HEK293 (cell line): ENCODE results near the gene MYO7B.

Experiments
- CTCF ChIA-PET: fragments of 350-600 bp; formaldehyde crosslinking; extraction: SDS; loops from one replicate; lab custom pipeline; 2021; ENCODE audit warnings: antibody characterized with exemption; lab: Yijun Ruan, JAX
- POLR2A ChIA-PET: fragments of 300-600 bp; formaldehyde crosslinking; extraction: SDS; loops from one replicate; lab custom pipeline; 2020; ENCODE audit warnings: antibody characterized with exemption, inconsistent platforms; lab: Yijun Ruan, JAX
- H3K27ac ChIP-seq: fragments of 200-500 bp; sonication (Bioruptor generic); 2 replicates; pipeline ENCODE4 v1.5.1; 2014; ENCODE audit warnings: low read depth, low read length, control low read depth, inconsistent platforms; ENCODE audit errors: extremely low read depth
- H3K36me3 ChIP-seq, 2 experiments: fragments of 200-500 bp in 1 of 2; sonication (Bioruptor generic) in 1 of 2; 1 replicate in 1 of 2; 2 replicates in 1 of 2; pipeline ENCODE4 v1.5.1; 2014 to 2017; ENCODE audit warnings: inconsistent platforms in 2 of 2, low read length in 2 of 2; ENCODE audit not compliant: control insufficient read depth in 2 of 2, insufficient read depth in 1 of 2
- H3K4me1 ChIP-seq: fragments of 200-500 bp; sonication (Bioruptor generic); 2 replicates; pipeline ENCODE4 v1.5.1; 2014; ENCODE audit warnings: mild to moderate bottlenecking, low read length, inconsistent platforms; ENCODE audit not compliant: control insufficient read depth, insufficient read depth
- H3K4me3 ChIP-seq: 2 replicates; pipeline ENCODE4 v1.5.1; 2011; ENCODE audit warnings: low read depth, mild to moderate bottlenecking, control low read depth, low read length, moderate library complexity
- H3K9me3 ChIP-seq: fragments of 200-500 bp; sonication (Bioruptor generic); 2 replicates; pipeline ENCODE4 v1.5.1; 2014; ENCODE audit warnings: low read depth, low read length, inconsistent platforms; ENCODE audit not compliant: control insufficient read depth, insufficient read depth
- BCL6B ChIP-seq: fragments of 450-650 bp; formaldehyde crosslinking; IDR thresholded peaks from 2 replicates; pipeline ENCODE4 v1.5.1; 2017; ENCODE audit warnings: missing biosample characterization, missing genetic modification characterization
- OVOL3 ChIP-seq: fragments of 450-650 bp; formaldehyde crosslinking; IDR thresholded peaks from 2 replicates; pipeline ENCODE4 v1.5.1; 2016; ENCODE audit warnings: missing biosample characterization, missing genetic modification characterization
- SALL2 ChIP-seq: fragments of 450-650 bp; formaldehyde crosslinking; IDR thresholded peaks from 2 replicates; pipeline ENCODE4 v1.5.0; 2017; ENCODE audit warnings: missing biosample characterization, mild to moderate bottlenecking, missing genetic modification characterization, borderline replicate concordance
- TRIM28 ChIP-seq: IDR thresholded peaks from 2 replicates; pipeline ENCODE4 v1.6.1; 2011; ENCODE audit warnings: low read length, control low read depth, borderline replicate concordance
- YY1 ChIP-seq: fragments of 450-650 bp; formaldehyde crosslinking; IDR thresholded peaks from 2 replicates; pipeline ENCODE4 v1.5.1; 2018; ENCODE audit warnings: missing biosample characterization, missing genetic modification characterization
- ZBTB20 ChIP-seq: fragments of 450-650 bp; formaldehyde crosslinking; IDR thresholded peaks from 2 replicates; pipeline ENCODE4 v1.5.1; 2016; ENCODE audit warnings: missing biosample characterization, missing genetic modification characterization
- ZBTB8A ChIP-seq: fragments of 450-650 bp; formaldehyde crosslinking; IDR thresholded peaks from 2 replicates; pipeline ENCODE4 v1.5.1; 2016; ENCODE audit warnings: missing biosample characterization, missing genetic modification characterization
- ZFP41 ChIP-seq: fragments of 450-650 bp; formaldehyde crosslinking; IDR thresholded peaks from 2 replicates; pipeline ENCODE4 v1.5.1; 2016; ENCODE audit warnings: missing biosample characterization, missing genetic modification characterization, borderline replicate concordance
- ZFP69B ChIP-seq: fragments of 450-650 bp; formaldehyde crosslinking; IDR thresholded peaks from 2 replicates; pipeline ENCODE4 v1.5.1; 2016; ENCODE audit warnings: missing biosample characterization, missing genetic modification characterization
- ZNF121 ChIP-seq: fragments of 450-650 bp; formaldehyde crosslinking; IDR thresholded peaks from 2 replicates; pipeline ENCODE4 v1.5.1; 2016; ENCODE audit warnings: missing biosample characterization, missing genetic modification characterization
- ZNF133 ChIP-seq: fragments of 450-650 bp; formaldehyde crosslinking; IDR thresholded peaks from 2 replicates; pipeline ENCODE4 v1.5.1; 2016; ENCODE audit warnings: missing biosample characterization, missing genetic modification characterization
- ZNF140 ChIP-seq: fragments of 450-650 bp; formaldehyde crosslinking; IDR thresholded peaks from 2 replicates; pipeline ENCODE4 v1.5.1; 2016; ENCODE audit warnings: missing biosample characterization, missing genetic modification characterization
- ZNF146 ChIP-seq: fragments of 450-650 bp; formaldehyde crosslinking; IDR thresholded peaks from 2 replicates; pipeline ENCODE4 v1.5.1; 2016; ENCODE audit warnings: missing biosample characterization, missing genetic modification characterization
- ZNF221 ChIP-seq: fragments of 450-650 bp; formaldehyde crosslinking; IDR thresholded peaks from 2 replicates; pipeline ENCODE4 v1.5.1; 2017; ENCODE audit warnings: missing biosample characterization, missing genetic modification characterization, borderline replicate concordance
- ZNF324 ChIP-seq: fragments of 450-650 bp; formaldehyde crosslinking; IDR thresholded peaks from 2 replicates; pipeline ENCODE4 v1.5.1; 2016; ENCODE audit warnings: missing biosample characterization, missing genetic modification characterization
- ZNF426 ChIP-seq: fragments of 450-650 bp; formaldehyde crosslinking; IDR thresholded peaks from 2 replicates; pipeline ENCODE4 v1.5.1; 2017; ENCODE audit warnings: missing biosample characterization, missing genetic modification characterization, mild to moderate bottlenecking, inconsistent platforms, moderate library complexity
- ZNF473 ChIP-seq: fragments of 450-650 bp; formaldehyde crosslinking; IDR thresholded peaks from 2 replicates; pipeline ENCODE4 v1.5.1; 2017; ENCODE audit warnings: missing biosample characterization, missing genetic modification characterization
- ZNF521 ChIP-seq: fragments of 450-650 bp; formaldehyde crosslinking; IDR thresholded peaks from 2 replicates; pipeline ENCODE4 v1.5.1; 2017; ENCODE audit warnings: missing biosample characterization, mild to moderate bottlenecking, missing genetic modification characterization
- ZNF555 ChIP-seq: fragments of 450-650 bp; formaldehyde crosslinking; conservative IDR thresholded peaks from 2 replicates; pipeline ENCODE4 v1.5.1; 2017; ENCODE audit warnings: missing biosample characterization, mild to moderate bottlenecking, missing genetic modification characterization, inconsistent platforms
- ZNF561 ChIP-seq: fragments of 450-650 bp; IDR thresholded peaks from 2 replicates; pipeline ENCODE4 v1.5.1; 2018; ENCODE audit warnings: missing biosample characterization, missing genetic modification characterization, borderline replicate concordance
- ZNF623 ChIP-seq: fragments of 450-650 bp; formaldehyde crosslinking; IDR thresholded peaks from 2 replicates; pipeline ENCODE4 v1.5.1; 2016; ENCODE audit warnings: missing biosample characterization, missing genetic modification characterization
- ZNF626 ChIP-seq: fragments of 450-650 bp; sonication (Bioruptor Pico); formaldehyde crosslinking; IDR thresholded peaks from 2 replicates; pipeline ENCODE4 v1.5.1; 2018; ENCODE audit warnings: missing biosample characterization, missing genetic modification characterization, inconsistent platforms
- ZNF76 ChIP-seq: fragments of 450-650 bp; formaldehyde crosslinking; IDR thresholded peaks from 2 replicates; pipeline ENCODE4; 2016; ENCODE audit warnings: low read depth, missing biosample characterization, missing genetic modification characterization, borderline replicate concordance
- ZNF777 ChIP-seq: fragments of 450-650 bp; formaldehyde crosslinking; IDR thresholded peaks from 2 replicates; pipeline ENCODE4 v1.5.1; 2017; ENCODE audit warnings: missing biosample characterization, missing genetic modification characterization, borderline replicate concordance
- ZNF837 ChIP-seq: fragments of 450-650 bp; formaldehyde crosslinking; IDR thresholded peaks from 2 replicates; pipeline ENCODE4 v1.5.1; 2016; ENCODE audit warnings: missing biosample characterization, missing genetic modification characterization
- TF ChIP-seq, protein P1 (sequence below): fragments of 450-650 bp; formaldehyde crosslinking; IDR thresholded peaks from 2 replicates; pipeline ENCODE4 v1.5.1; 2016; ENCODE audit warnings: missing biosample characterization, missing genetic modification characterization
- TF ChIP-seq, protein P2 (sequence below): fragments of 450-650 bp; formaldehyde crosslinking; IDR thresholded peaks from 2 replicates; pipeline ENCODE4 v1.5.1; 2016; ENCODE audit warnings: missing biosample characterization, missing genetic modification characterization
- TF ChIP-seq, protein P3 (sequence below): fragments of 450-650 bp; formaldehyde crosslinking; conservative IDR thresholded peaks from 2 replicates; pipeline ENCODE4 v1.5.1; 2016; ENCODE audit warnings: low read depth, missing biosample characterization, missing genetic modification characterization

The MYO7B gene

GRCh38 chr2:127597046-127597983, 61.8 kb downstream of the MYO7B start:
- Histone ChIP-seq H3K4me1 (no peaks in the 10 kb centered on the region), H3K9me3 (no peaks in the 10 kb centered on the region), H3K4me3 (no peak overlapping the region), H3K36me3 (no peaks in the 10 kb centered on the region), H3K27ac (no peak overlapping the region)
- ChIA-PET POLR2A (no interaction called here), CTCF (no interaction called here)
- TF ChIP-seq ZNF623 (tag by site-specific recombination): peak; percentile 47
- no peak for TF ChIP-seq SALL2 (tag by site-specific recombination)
- TF ChIP-seq ZNF133 (tag by site-specific recombination): no peak
- TF ChIP-seq ZNF837 (tag by site-specific recombination): no peak
- TF ChIP-seq ZNF121: no peak
- no peak for TF ChIP-seq ZNF777 (tag by site-specific recombination)
- TF ChIP-seq, protein P1, sequence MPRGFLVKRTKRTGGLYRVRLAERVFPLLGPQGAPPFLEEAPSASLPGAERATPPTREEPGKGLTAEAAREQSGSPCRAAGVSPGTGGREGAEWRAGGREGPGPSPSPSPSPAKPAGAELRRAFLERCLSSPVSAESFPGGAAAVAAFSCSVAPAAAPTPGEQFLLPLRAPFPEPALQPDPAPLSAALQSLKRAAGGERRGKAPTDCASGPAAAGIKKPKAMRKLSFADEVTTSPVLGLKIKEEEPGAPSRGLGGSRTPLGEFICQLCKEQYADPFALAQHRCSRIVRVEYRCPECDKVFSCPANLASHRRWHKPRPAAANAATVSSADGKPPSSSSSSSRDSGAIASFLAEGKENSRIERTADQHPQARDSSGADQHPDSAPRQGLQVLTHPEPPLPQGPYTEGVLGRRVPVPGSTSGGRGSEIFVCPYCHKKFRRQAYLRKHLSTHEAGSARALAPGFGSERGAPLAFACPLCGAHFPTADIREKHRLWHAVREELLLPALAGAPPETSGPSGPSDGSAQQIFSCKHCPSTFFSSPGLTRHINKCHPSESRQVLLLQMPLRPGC (tag by site-specific recombination): no peak
- TF ChIP-seq YY1: no peak
- TF ChIP-seq ZFP41: no peak
- no peak for TF ChIP-seq ZNF473 (tag by site-specific recombination)
- no peak for TF ChIP-seq ZNF521 (tag by site-specific recombination)
- no peak for TF ChIP-seq ZBTB20
- TF ChIP-seq ZFP69B (tag by site-specific recombination): no peak
- no peak for TF ChIP-seq ZNF76
- no peak for TF ChIP-seq ZNF324 (tag by site-specific recombination)
- peak; percentile 50 for TF ChIP-seq ZNF426 (tag by site-specific recombination)
- TF ChIP-seq OVOL3 (tag by site-specific recombination): no peak
- TF ChIP-seq ZBTB8A: 0 out of 2 replicates have a peak, but pooled peaks have one; percentile 19
- TF ChIP-seq, protein P2, sequence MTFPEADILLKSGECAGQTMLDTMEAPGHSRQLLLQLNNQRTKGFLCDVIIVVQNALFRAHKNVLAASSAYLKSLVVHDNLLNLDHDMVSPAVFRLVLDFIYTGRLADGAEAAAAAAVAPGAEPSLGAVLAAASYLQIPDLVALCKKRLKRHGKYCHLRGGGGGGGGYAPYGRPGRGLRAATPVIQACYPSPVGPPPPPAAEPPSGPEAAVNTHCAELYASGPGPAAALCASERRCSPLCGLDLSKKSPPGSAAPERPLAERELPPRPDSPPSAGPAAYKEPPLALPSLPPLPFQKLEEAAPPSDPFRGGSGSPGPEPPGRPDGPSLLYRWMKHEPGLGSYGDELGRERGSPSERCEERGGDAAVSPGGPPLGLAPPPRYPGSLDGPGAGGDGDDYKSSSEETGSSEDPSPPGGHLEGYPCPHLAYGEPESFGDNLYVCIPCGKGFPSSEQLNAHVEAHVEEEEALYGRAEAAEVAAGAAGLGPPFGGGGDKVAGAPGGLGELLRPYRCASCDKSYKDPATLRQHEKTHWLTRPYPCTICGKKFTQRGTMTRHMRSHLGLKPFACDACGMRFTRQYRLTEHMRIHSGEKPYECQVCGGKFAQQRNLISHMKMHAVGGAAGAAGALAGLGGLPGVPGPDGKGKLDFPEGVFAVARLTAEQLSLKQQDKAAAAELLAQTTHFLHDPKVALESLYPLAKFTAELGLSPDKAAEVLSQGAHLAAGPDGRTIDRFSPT (tag by site-specific recombination): no peak
- TF ChIP-seq, protein P3, sequence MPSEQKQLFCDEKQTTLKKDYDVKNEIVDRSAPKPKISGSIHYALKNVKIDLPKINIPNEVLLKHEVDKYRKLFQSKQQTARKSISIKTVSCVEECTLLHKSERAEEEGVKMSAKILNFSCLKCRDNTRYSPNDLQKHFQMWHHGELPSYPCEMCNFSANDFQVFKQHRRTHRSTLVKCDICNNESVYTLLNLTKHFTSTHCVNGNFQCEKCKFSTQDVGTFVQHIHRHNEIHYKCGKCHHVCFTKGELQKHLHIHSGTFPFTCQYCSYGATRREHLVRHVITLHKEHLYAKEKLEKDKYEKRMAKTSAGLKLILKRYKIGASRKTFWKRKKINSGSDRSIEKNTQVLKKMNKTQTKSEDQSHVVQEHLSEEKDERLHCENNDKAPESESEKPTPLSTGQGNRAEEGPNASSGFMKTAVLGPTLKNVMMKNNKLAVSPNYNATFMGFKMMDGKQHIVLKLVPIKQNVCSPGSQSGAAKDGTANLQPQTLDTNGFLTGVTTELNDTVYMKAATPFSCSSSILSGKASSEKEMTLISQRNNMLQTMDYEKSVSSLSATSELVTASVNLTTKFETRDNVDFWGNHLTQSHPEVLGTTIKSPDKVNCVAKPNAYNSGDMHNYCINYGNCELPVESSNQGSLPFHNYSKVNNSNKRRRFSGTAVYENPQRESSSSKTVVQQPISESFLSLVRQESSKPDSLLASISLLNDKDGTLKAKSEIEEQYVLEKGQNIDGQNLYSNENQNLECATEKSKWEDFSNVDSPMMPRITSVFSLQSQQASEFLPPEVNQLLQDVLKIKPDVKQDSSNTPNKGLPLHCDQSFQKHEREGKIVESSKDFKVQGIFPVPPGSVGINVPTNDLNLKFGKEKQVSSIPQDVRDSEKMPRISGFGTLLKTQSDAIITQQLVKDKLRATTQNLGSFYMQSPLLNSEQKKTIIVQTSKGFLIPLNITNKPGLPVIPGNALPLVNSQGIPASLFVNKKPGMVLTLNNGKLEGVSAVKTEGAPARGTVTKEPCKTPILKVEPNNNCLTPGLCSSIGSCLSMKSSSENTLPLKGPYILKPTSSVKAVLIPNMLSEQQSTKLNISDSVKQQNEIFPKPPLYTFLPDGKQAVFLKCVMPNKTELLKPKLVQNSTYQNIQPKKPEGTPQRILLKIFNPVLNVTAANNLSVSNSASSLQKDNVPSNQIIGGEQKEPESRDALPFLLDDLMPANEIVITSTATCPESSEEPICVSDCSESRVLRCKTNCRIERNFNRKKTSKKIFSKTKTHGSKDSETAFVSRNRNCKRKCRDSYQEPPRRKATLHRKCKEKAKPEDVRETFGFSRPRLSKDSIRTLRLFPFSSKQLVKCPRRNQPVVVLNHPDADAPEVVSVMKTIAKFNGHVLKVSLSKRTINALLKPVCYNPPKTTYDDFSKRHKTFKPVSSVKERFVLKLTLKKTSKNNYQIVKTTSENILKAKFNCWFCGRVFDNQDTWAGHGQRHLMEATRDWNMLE (tag by site-specific recombination): peak; percentile 62; the same call in 1 of the 2 replicates
- TF ChIP-seq ZNF146 (tag by site-specific recombination): no peak
- no peak for TF ChIP-seq ZNF561 (tag by site-specific recombination)
- TF ChIP-seq ZNF555 (tag by site-specific recombination): peak; percentile 45
- TF ChIP-seq BCL6B (tag by site-specific recombination): no peak
- no peak for TF ChIP-seq TRIM28
- no peak for TF ChIP-seq ZNF221
- TF ChIP-seq ZNF140 (tag by site-specific recombination): 0 out of 2 replicates have a peak, but pooled peaks have one; percentile 13
- no peak for TF ChIP-seq ZNF626 (tag by site-specific recombination)
